ENCODE results near the gene RBM48. TPM values are rescaled to one million over a fixed set of nuclear protein-coding genes. Genes with fewer than 3 reads are reported as not detected.

The RBM48 gene
- total RNA-seq, 1 donor from 2014 or later: 16.7 TPM

GRCh38 chr7:92582948-92583347, 54.4 kb downstream of the RBM48 start:
- TF ChIP-seq CTCF (IDR thresholded peaks at IDR 0.05; ENCODE audit: unreplicated experiment): no peak
- H3K4me1 Mint-ChIP-seq (ENCODE audit: low read depth): peaks cover 2% of the 10 kb centered on the region
- H3K9me3 Mint-ChIP-seq (ENCODE audit: low read depth): peaks cover 3% of the 10 kb centered on the region
- no peak overlapping the region for H3K4me3 Mint-ChIP-seq (ENCODE audit: low read depth)
- H3K27me3 Mint-ChIP-seq: no peaks in the 10 kb centered on the region
- no peak overlapping the region for H3K27ac Mint-ChIP-seq
- no peak for DNase-seq (ENCODE audit: low spot score, unreplicated experiment)
- H3K36me3 Mint-ChIP-seq (ENCODE audit: insufficient read depth): peaks cover 12% of the 10 kb centered on the region

- no peaks in the 10 kb centered on the region for H3K27me3 Mint-ChIP-seq
- DNase-seq (ENCODE audit: low spot score, unreplicated experiment): no peak
- no peak for TF ChIP-seq CTCF (IDR thresholded peaks at IDR 0.05; ENCODE audit: unreplicated experiment)
- H3K9me3 Mint-ChIP-seq (ENCODE audit: low read depth): peaks cover 3% of the 10 kb centered on the region
- H3K27ac Mint-ChIP-seq: no peak overlapping the region
- H3K4me3 Mint-ChIP-seq (ENCODE audit: low read depth): no peak overlapping the region
- peaks cover 8% of the 10 kb centered on the region for H3K36me3 Mint-ChIP-seq (ENCODE audit: insufficient read depth)
- H3K4me1 Mint-ChIP-seq (ENCODE audit: low read depth): peaks cover 14% of the 10 kb centered on the region
These were observed 56.4 kb downstream of the RBM48 start for GRCh38 chr7:92584953-92585352.

- H3K9me3 Mint-ChIP-seq (ENCODE audit: low read depth): peaks cover 3% of the 10 kb centered on the region
- H3K4me3 Mint-ChIP-seq (ENCODE audit: low read depth): no peak overlapping the region
- DNase-seq (ENCODE audit: low spot score, unreplicated experiment): no peak
- no peak for TF ChIP-seq CTCF (IDR thresholded peaks at IDR 0.05; ENCODE audit: unreplicated experiment)
- H3K4me1 Mint-ChIP-seq (ENCODE audit: low read depth): peaks cover 14% of the 10 kb centered on the region
- H3K27me3 Mint-ChIP-seq: peaks cover 7% of the 10 kb centered on the region
- H3K27ac Mint-ChIP-seq: peak overlapping the region; percentile 39
- peaks cover 1% of the 10 kb centered on the region for H3K36me3 Mint-ChIP-seq (ENCODE audit: insufficient read depth)
These were observed 57.8 kb downstream of the RBM48 start for GRCh38 chr7:92586403-92586802.

GRCh38 chr7:92586841-92587240, 58.2 kb downstream of the RBM48 start:
- peaks cover 11% of the 10 kb centered on the region for H3K27me3 Mint-ChIP-seq
- H3K9me3 Mint-ChIP-seq (ENCODE audit: low read depth): peaks cover 3% of the 10 kb centered on the region
- H3K36me3 Mint-ChIP-seq (ENCODE audit: insufficient read depth): peaks cover 1% of the 10 kb centered on the region
- peaks cover 14% of the 10 kb centered on the region for H3K4me1 Mint-ChIP-seq (ENCODE audit: low read depth)
- DNase-seq (ENCODE audit: low spot score, unreplicated experiment): no peak
- H3K27ac Mint-ChIP-seq: peak overlapping the region; percentile 11
- TF ChIP-seq CTCF (IDR thresholded peaks at IDR 0.05; ENCODE audit: unreplicated experiment): no peak
- H3K4me3 Mint-ChIP-seq (ENCODE audit: low read depth): no peak overlapping the region

Other genes with a start within 250 kb of the RBM48 start
- gene GATAD1, start 81.3 kb upstream of the RBM48 start, total RNA-seq: 51.0 and 55.0 TPM in 2 replicates
- not detected in 2 replicates for gene ERVW-1, start 50.8 kb upstream of the RBM48 start, total RNA-seq
- 26.8 TPM in 2 replicates for gene PEX1, start 275 bp upstream of the RBM48 start, total RNA-seq
- 37.8 and 38.9 TPM in 2 replicates for gene FAM133B, start 61.6 kb downstream of the RBM48 start, total RNA-seq

Data from progenitor cell of endocrine pancreas (in vitro differentiated cells).